Gastrocnemius medialis (tissue), 4 donors: Measurements from ENCODE around the gene ABLIM3.

ENCODE experiments used
- CTCF ChIP-seq, 5 experiments: fragments of 450-650 bp in 3 of 5; fragments of 200-600 bp in 2 of 5; sonication (generic) in 2 of 5; IDR thresholded peaks in 4 of 5; conservative IDR thresholded peaks in 1 of 5; 1 replicate in 4 of 5; 2 replicates in 1 of 5; pipeline ENCODE4 v1.5.1; 2016 to 2019; ENCODE audit warnings: antibody characterized with exemption in 5 of 5, mild to moderate bottlenecking in 3 of 5, moderate library complexity in 3 of 5
- POLR2A ChIP-seq, 2 donors: fragments of 450-650 bp; IDR thresholded peaks; one replicate each; pipeline ENCODE4 v1.6.1; 2017; ENCODE audit warnings: antibody characterized with exemption in 2 of 2, mild to moderate bottlenecking in 2 of 2, moderate library complexity in 2 of 2

- TF ChIP-seq CTCF (IDR thresholded peaks at IDR 0.05 in 4 of 5, conservative IDR thresholded peaks at IDR 0.05 in 1 of 5) (no peak), POLR2A (IDR thresholded peaks at IDR 0.05) (no peak)
These were observed 119.5 kb downstream of the ABLIM3 start for GRCh38 chr5:149260761-149261160.
